Activated T-helper 1 cell treated with anti-CD3 and anti-CD28 coated beads, Interleukin-12 subunit alpha, Interleukin-12 subunit beta, Interleukin-2, Interleukin-4 antibody, amounts not matched to agents 30 ng/mL and 10 ng/mL and 1 ng/mL, durations not matched to agents 14 hours and 24 hours and 36 hours (primary cell): ENCODE data around the gene DCTN1. TPM values are rescaled to one million over a fixed set of nuclear protein-coding genes. Genes with fewer than 3 reads are reported as not detected.

ENCODE experiments used
- DNase-seq: peaks from one replicate; pipeline ENCODE4 v3.0.0; 2021; ENCODE audit warnings: low spot score
- H3K27ac Mint-ChIP-seq: one replicate; pipeline ENCODE4 v1.8.0; 2021; ENCODE audit warnings: mild to moderate bottlenecking, mixed read lengths
- H3K27me3 Mint-ChIP-seq: one replicate; pipeline ENCODE4 v1.8.0; 2022; ENCODE audit warnings: mild to moderate bottlenecking, moderate library complexity, mixed read lengths; ENCODE audit not compliant: insufficient read depth
- H3K36me3 Mint-ChIP-seq: one replicate; pipeline ENCODE4 v1.8.0; 2021; ENCODE audit warnings: low read depth, mixed read lengths
- H3K4me1 Mint-ChIP-seq: one replicate; pipeline ENCODE4 v1.8.0; 2021; ENCODE audit warnings: low read depth, mixed read lengths
- H3K4me3 Mint-ChIP-seq: one replicate; pipeline ENCODE4 v1.8.0; 2021; ENCODE audit warnings: mild to moderate bottlenecking, moderate library complexity, mixed read lengths
- H3K9me3 Mint-ChIP-seq: one replicate; pipeline ENCODE4 v1.8.0; 2021; ENCODE audit warnings: mixed read lengths
- intact Hi-C: fragments of 100-400 bp; cut with micrococcal nuclease; formaldehyde crosslinking; loops from one replicate; pipeline ENCODE4 v1.15.1; 2024
- total RNA-seq: library from RNA; stranded (reverse); gene quantifications from 2 replicates; pipeline ENCODE4 v1.2.3, GENCODE V29; 2022

Gene DCTN1
- total RNA-seq, 1 donor from 2014 or later: 83.0 TPM

GRCh38 chr2:74399785-74400184 is 19.7 kb upstream of the DCTN1 start:
- no peaks in the 10 kb centered on the region for H3K36me3 Mint-ChIP-seq
- H3K27ac Mint-ChIP-seq: no peak overlapping the region
- no peak for DNase-seq
- intact Hi-C loops: loop anchor here (2.0 to 10.0 kb wide), 3 partner anchors 79 to 1015 kb away; partner anchors contain the start of gene ALMS1
- peaks cover 12% of the 10 kb centered on the region for H3K27me3 Mint-ChIP-seq
- no peak overlapping the region for H3K4me3 Mint-ChIP-seq
- peaks cover 9% of the 10 kb centered on the region for H3K4me1 Mint-ChIP-seq
- H3K9me3 Mint-ChIP-seq: no peaks in the 10 kb centered on the region

- Mint-ChIP-seq H3K27me3 (peaks cover 11% of the 10 kb centered on the region), H3K4me3 (no peak overlapping the region), H3K36me3 (no peaks in the 10 kb centered on the region), H3K27ac (no peak overlapping the region), H3K9me3 (no peaks in the 10 kb centered on the region), H3K4me1 (peaks cover 9% of the 10 kb centered on the region)
- DNase-seq: no peak
- intact Hi-C loops: loop anchor here (10.0 kb wide), 1 partner anchor 1011 kb away; the partner anchor contains the start of gene ALMS1
Measured at GRCh38 chr2:74396149-74396548, 16.0 kb upstream of the DCTN1 start.

GRCh38 chr2:74393525-74393924 is 13.4 kb upstream of the DCTN1 start:
- Mint-ChIP-seq H3K4me3 (no peak overlapping the region), H3K27ac (no peak overlapping the region), H3K9me3 (no peaks in the 10 kb centered on the region), H3K27me3 (peaks cover 11% of the 10 kb centered on the region), H3K4me1 (no peaks in the 10 kb centered on the region), H3K36me3 (no peaks in the 10 kb centered on the region)
- intact Hi-C loops: loop anchor here (2.0 to 10.0 kb wide), 5 partner anchors 59 to 1009 kb away; partner anchors contain the start of genes ALMS1 and TPRKB
- DNase-seq: no peak

GRCh38 chr2:74392449-74392743 is 12.3 kb upstream of the DCTN1 start:
- Mint-ChIP-seq H3K27ac (no peak overlapping the region), H3K27me3 (peaks cover 11% of the 10 kb centered on the region), H3K4me1 (no peaks in the 10 kb centered on the region), H3K36me3 (no peaks in the 10 kb centered on the region), H3K9me3 (no peaks in the 10 kb centered on the region), H3K4me3 (peak overlapping the region; percentile 43)
- no peak for DNase-seq
- intact Hi-C loops: loop anchor here (1.0 to 10.0 kb wide), 11 partner anchors 29 to 1008 kb away; partner anchors contain the start of genes ALMS1, AUP1, C2orf81 and HTRA2

GRCh38 chr2:74391580-74392448 is 11.7 kb upstream of the DCTN1 start:
- H3K27me3 Mint-ChIP-seq: peaks cover 10% of the 10 kb centered on the region
- peak overlapping the region; percentile 43 for H3K4me3 Mint-ChIP-seq
- intact Hi-C loops: loop anchor here (1.0 to 10.0 kb wide), 12 partner anchors 29 to 1007 kb away; partner anchors contain the start of genes ALMS1, AUP1, C2orf81 and HTRA2
- H3K4me1 Mint-ChIP-seq: no peaks in the 10 kb centered on the region
- no peaks in the 10 kb centered on the region for H3K9me3 Mint-ChIP-seq
- H3K27ac Mint-ChIP-seq: peak overlapping the region; percentile 98
- H3K36me3 Mint-ChIP-seq: no peaks in the 10 kb centered on the region
- DNase-seq: peak; percentile 88

- no peak for DNase-seq
- Mint-ChIP-seq H3K27ac (peak overlapping the region; percentile 78), H3K4me1 (no peaks in the 10 kb centered on the region), H3K36me3 (no peaks in the 10 kb centered on the region), H3K9me3 (no peaks in the 10 kb centered on the region), H3K4me3 (no peak overlapping the region), H3K27me3 (peaks cover 10% of the 10 kb centered on the region)
- intact Hi-C loops: loop anchor here (1.0 to 10.0 kb wide), 4 partner anchors 124 to 1006 kb away; partner anchors contain the start of genes ALMS1 and MOB1A
Measured at GRCh38 chr2:74391209-74391579, 11.1 kb upstream of the DCTN1 start.

- H3K27me3 Mint-ChIP-seq: peaks cover 10% of the 10 kb centered on the region
- H3K9me3 Mint-ChIP-seq: no peaks in the 10 kb centered on the region
- intact Hi-C loops: loop anchor here (1.0 to 10.0 kb wide), 4 partner anchors 123 to 1006 kb away; partner anchors contain the start of genes ALMS1 and MOB1A
- no peak for DNase-seq
- no peaks in the 10 kb centered on the region for H3K36me3 Mint-ChIP-seq
- no peak overlapping the region for H3K4me3 Mint-ChIP-seq
- H3K27ac Mint-ChIP-seq: no peak overlapping the region
- H3K4me1 Mint-ChIP-seq: no peaks in the 10 kb centered on the region
Measured at GRCh38 chr2:74390606-74391005, 10.5 kb upstream of the DCTN1 start.

GRCh38 chr2:74387346-74387745 is 7.2 kb upstream of the DCTN1 start:
- Mint-ChIP-seq H3K36me3 (no peaks in the 10 kb centered on the region), H3K4me1 (no peaks in the 10 kb centered on the region), H3K27ac (no peak overlapping the region), H3K4me3 (no peak overlapping the region), H3K27me3 (no peaks in the 10 kb centered on the region), H3K9me3 (no peaks in the 10 kb centered on the region)
- intact Hi-C loops: no loop called here
- DNase-seq: no peak

GRCh38 chr2:74385396-74385795 is 5.3 kb upstream of the DCTN1 start:
- Mint-ChIP-seq H3K9me3 (no peaks in the 10 kb centered on the region), H3K27me3 (no peaks in the 10 kb centered on the region), H3K4me1 (peaks cover 13% of the 10 kb centered on the region), H3K36me3 (no peaks in the 10 kb centered on the region), H3K4me3 (no peak overlapping the region), H3K27ac (no peak overlapping the region)
- intact Hi-C loops: no loop called here
- DNase-seq: no peak

- no peaks in the 10 kb centered on the region for H3K9me3 Mint-ChIP-seq
- H3K27me3 Mint-ChIP-seq: no peaks in the 10 kb centered on the region
- no peak overlapping the region for H3K27ac Mint-ChIP-seq
- no peak for DNase-seq
- H3K36me3 Mint-ChIP-seq: no peaks in the 10 kb centered on the region
- peaks cover 16% of the 10 kb centered on the region for H3K4me1 Mint-ChIP-seq
- intact Hi-C loops: no loop called here
- H3K4me3 Mint-ChIP-seq: no peak overlapping the region
Measured at GRCh38 chr2:74384051-74384450, 3.9 kb upstream of the DCTN1 start.

GRCh38 chr2:74383254-74383653 is 3.1 kb upstream of the DCTN1 start:
- H3K9me3 Mint-ChIP-seq: no peaks in the 10 kb centered on the region
- no peak overlapping the region for H3K27ac Mint-ChIP-seq
- intact Hi-C loops: no loop called here
- H3K4me3 Mint-ChIP-seq: no peak overlapping the region
- DNase-seq: no peak
- no peaks in the 10 kb centered on the region for H3K36me3 Mint-ChIP-seq
- H3K4me1 Mint-ChIP-seq: peaks cover 22% of the 10 kb centered on the region
- no peaks in the 10 kb centered on the region for H3K27me3 Mint-ChIP-seq

- intact Hi-C loops: no loop called here
- H3K4me1 Mint-ChIP-seq: peaks cover 22% of the 10 kb centered on the region
- no peak overlapping the region for H3K27ac Mint-ChIP-seq
- peaks cover 6% of the 10 kb centered on the region for H3K36me3 Mint-ChIP-seq
- no peak overlapping the region for H3K4me3 Mint-ChIP-seq
- no peak for DNase-seq
- H3K9me3 Mint-ChIP-seq: no peaks in the 10 kb centered on the region
- no peaks in the 10 kb centered on the region for H3K27me3 Mint-ChIP-seq
Measured at GRCh38 chr2:74381751-74382150, 1.6 kb upstream of the DCTN1 start.

- H3K9me3 Mint-ChIP-seq: no peaks in the 10 kb centered on the region
- no peaks in the 10 kb centered on the region for H3K27me3 Mint-ChIP-seq
- DNase-seq: no peak
- H3K4me3 Mint-ChIP-seq: no peak overlapping the region
- intact Hi-C loops: no loop called here
- no peak overlapping the region for H3K27ac Mint-ChIP-seq
- H3K36me3 Mint-ChIP-seq: peaks cover 11% of the 10 kb centered on the region
- peaks cover 22% of the 10 kb centered on the region for H3K4me1 Mint-ChIP-seq
Measured at GRCh38 chr2:74378007-74378406, 2.1 kb downstream of the DCTN1 start.
